Stomach (tissue), 9 donors: Measurements from ENCODE around the gene NHERF2. TPM values are rescaled to one million over a fixed set of nuclear protein-coding genes. Genes with fewer than 3 reads are reported as not detected.

Source experiments
- DNase-seq, 2 donors: peaks; one replicate each; pipeline versions ENCODE4 v3.0.0 to v3.0.0-alpha.2; 2013 to 2019
- H3K27ac ChIP-seq, 5 donors: fragments of 200-600 bp in 4 of 5; sonication (generic) in 4 of 5; one replicate each; pipeline ENCODE4 v1.5.1; 2013 to 2019; ENCODE audit warnings: mild to moderate bottlenecking in 1 of 5, moderate library complexity in 1 of 5
- H3K27me3 ChIP-seq, 3 donors: fragments of 200-600 bp; sonication (generic); one replicate each; pipeline ENCODE4 v1.5.1; 2017 to 2019; ENCODE audit warnings: mixed run types in 1 of 3
- H3K36me3 ChIP-seq, 4 donors: fragments of 200-600 bp; sonication (generic); 1 replicate in 3 of 4; 2 replicates in 1 of 4; pipeline ENCODE4 v1.5.1; 2016 to 2019
- H3K4me1 ChIP-seq, 4 donors: fragments of 200-600 bp; sonication (generic); one replicate each; pipeline ENCODE4 v1.5.1; 2016 to 2019
- H3K4me3 ChIP-seq, 4 donors: fragments of 200-600 bp; sonication (generic) in 3 of 4; one replicate each; pipeline ENCODE4 v1.5.1; 2016 to 2019; ENCODE audit warnings: mild to moderate bottlenecking in 1 of 4
- H3K9me3 ChIP-seq, 4 donors: fragments of 200-600 bp; sonication (generic); one replicate each; pipeline ENCODE4 v1.5.1; 2016 to 2019
- EP300 ChIP-seq: sonication (generic); formaldehyde crosslinking; IDR thresholded peaks from one replicate; pipeline ENCODE4 v1.6.1; 2017; ENCODE audit warnings: antibody characterized with exemption
- POLR2A ChIP-seq, 4 donors: fragments of 450-650 bp; IDR thresholded peaks; one replicate each; pipeline ENCODE4 v1.6.1; 2016; ENCODE audit warnings: antibody characterized with exemption in 4 of 4, control low read depth in 2 of 4, mild to moderate bottlenecking in 1 of 4, moderate library complexity in 1 of 4
- POLR2AphosphoS5 ChIP-seq, 3 donors: sonication (generic); formaldehyde crosslinking; IDR thresholded peaks; one replicate each; pipeline ENCODE4 v1.6.1; 2016; ENCODE audit warnings: antibody characterized with exemption in 3 of 3
- WGBS, 5 donors: extraction: QIAGEN DNeasy Blood & Tissue Kit in 3 of 5; methylation state at CpG; one replicate each; pipeline versions ENCODE4 v1.1.5 to v1.1.7; 2013 to 2018; 5-methylcytosine and 5-hydroxymethylcytosine counted together
- intact Hi-C: fragments of 100-400 bp; cut with DNase I; formaldehyde crosslinking; loops from one replicate; pipeline ENCODE4 v1.15.1; 2023; ENCODE audit warnings: low total_unique reads
- polyA plus RNA-seq, 3 donors: library from polyadenylated mRNA; stranded (reverse); fragments of 200-250 nt; gene quantifications; one replicate each; pipeline ENCODE4 v1.2.3, GENCODE V29; 2013
- total RNA-seq, 5 donors: library from RNA; depleted of rRNA; stranded (reverse); fragments of >200 nt; gene quantifications; one replicate each; pipeline versions ENCODE4 v1.1.0 to v1.2.3, GENCODE V29; 2014 to 2016
- TF ChIP-seq, protein P1 (sequence below), 7 experiments: fragments of 450-650 bp in 4 of 7; fragments of 200-600 bp in 3 of 7; sonication (generic) in 3 of 7; IDR thresholded peaks; one replicate each; pipeline ENCODE4 v1.5.1; 2016 to 2019; ENCODE audit warnings: antibody characterized with exemption in 7 of 7, control low read depth in 2 of 7, mild to moderate bottlenecking in 1 of 7
- donor health status: healthy with polysubstance abuse.
- donor health status: Bipolar disorder and iron deficiency.
- donor health status: healthy.

NHERF2 gene
- total and polyA plus RNA-seq, 8 donors = 17.4 to 236 (median 119) TPM

DNA sequence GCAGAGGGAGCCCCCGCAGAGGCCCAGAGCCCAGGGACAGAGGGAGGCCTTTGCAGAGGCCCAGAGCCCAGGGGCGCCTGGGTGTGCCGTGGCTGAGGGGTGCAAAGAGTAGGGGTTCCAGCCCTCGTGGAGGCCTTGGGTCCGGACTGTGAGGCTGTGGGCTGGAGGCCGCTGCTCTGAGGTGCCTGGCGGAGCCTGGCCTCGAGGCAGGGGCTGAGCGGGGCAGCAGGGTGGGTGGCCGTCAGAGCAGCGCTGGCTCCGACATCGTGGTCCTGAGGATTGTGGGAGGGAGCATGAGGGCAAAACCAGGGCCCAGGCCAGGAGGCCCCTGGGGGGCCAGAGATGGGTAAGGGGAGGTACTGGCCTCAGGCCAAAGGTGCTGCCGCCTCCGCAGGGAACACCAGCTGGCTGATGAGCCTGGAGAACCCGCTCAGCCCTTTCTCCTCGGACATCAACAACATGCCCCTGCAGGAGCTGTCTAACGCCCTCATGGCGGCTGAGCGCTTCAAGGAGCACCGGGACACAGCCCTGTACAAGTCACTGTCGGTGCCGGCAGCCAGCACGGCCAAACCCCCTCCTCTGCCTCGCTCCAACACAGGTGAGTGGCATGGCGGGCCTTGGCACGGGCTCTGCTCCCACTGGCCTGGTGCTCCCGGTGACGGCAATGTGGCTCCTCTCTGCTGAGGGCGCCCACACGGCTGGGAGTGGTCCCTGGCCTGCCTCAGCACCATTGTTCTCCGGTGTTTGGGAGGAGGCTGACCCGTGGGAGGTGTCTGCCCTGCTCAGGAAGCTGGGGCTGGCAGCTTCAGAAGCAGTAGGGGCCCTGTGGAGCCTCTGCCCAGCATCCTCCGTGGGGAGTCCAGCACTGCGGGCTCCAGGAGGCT, 54.7 kb downstream of the NHERF2 start:
- H3K36me3 ChIP-seq = peaks cover 55 to 100% (median 100%) of the 10 kb centered on the region in 4 donors
- no peaks in the 10 kb centered on the region for H3K27me3 ChIP-seq
- H3K9me3 ChIP-seq = no peaks in the 10 kb centered on the region
- no peak overlapping the region for H3K4me3 ChIP-seq
- TF ChIP-seq, protein P1, sequence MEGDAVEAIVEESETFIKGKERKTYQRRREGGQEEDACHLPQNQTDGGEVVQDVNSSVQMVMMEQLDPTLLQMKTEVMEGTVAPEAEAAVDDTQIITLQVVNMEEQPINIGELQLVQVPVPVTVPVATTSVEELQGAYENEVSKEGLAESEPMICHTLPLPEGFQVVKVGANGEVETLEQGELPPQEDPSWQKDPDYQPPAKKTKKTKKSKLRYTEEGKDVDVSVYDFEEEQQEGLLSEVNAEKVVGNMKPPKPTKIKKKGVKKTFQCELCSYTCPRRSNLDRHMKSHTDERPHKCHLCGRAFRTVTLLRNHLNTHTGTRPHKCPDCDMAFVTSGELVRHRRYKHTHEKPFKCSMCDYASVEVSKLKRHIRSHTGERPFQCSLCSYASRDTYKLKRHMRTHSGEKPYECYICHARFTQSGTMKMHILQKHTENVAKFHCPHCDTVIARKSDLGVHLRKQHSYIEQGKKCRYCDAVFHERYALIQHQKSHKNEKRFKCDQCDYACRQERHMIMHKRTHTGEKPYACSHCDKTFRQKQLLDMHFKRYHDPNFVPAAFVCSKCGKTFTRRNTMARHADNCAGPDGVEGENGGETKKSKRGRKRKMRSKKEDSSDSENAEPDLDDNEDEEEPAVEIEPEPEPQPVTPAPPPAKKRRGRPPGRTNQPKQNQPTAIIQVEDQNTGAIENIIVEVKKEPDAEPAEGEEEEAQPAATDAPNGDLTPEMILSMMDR (IDR thresholded peaks at IDR 0.05) = no peak
- no peak for TF ChIP-seq POLR2A (IDR thresholded peaks at IDR 0.05)
- TF ChIP-seq POLR2AphosphoS5 (IDR thresholded peaks at IDR 0.05) = no peak
- no peak for TF ChIP-seq EP300
- 78 to 87% (median 84%) methylated on average over 6 to 35 of the region's 35 CpGs for WGBS, 5 donors
- peaks cover 13 to 33% (median 23%) of the 10 kb centered on the region in 4 donors for H3K4me1 ChIP-seq
- no peak for DNase-seq
- peak overlapping the region; percentile 46 to 70 (median 65) for H3K27ac ChIP-seq
- intact Hi-C loops = loop anchor here (10.0 kb wide), 1 partner anchor 57 kb away; the partner anchor contains the start of gene NHERF2

DNA sequence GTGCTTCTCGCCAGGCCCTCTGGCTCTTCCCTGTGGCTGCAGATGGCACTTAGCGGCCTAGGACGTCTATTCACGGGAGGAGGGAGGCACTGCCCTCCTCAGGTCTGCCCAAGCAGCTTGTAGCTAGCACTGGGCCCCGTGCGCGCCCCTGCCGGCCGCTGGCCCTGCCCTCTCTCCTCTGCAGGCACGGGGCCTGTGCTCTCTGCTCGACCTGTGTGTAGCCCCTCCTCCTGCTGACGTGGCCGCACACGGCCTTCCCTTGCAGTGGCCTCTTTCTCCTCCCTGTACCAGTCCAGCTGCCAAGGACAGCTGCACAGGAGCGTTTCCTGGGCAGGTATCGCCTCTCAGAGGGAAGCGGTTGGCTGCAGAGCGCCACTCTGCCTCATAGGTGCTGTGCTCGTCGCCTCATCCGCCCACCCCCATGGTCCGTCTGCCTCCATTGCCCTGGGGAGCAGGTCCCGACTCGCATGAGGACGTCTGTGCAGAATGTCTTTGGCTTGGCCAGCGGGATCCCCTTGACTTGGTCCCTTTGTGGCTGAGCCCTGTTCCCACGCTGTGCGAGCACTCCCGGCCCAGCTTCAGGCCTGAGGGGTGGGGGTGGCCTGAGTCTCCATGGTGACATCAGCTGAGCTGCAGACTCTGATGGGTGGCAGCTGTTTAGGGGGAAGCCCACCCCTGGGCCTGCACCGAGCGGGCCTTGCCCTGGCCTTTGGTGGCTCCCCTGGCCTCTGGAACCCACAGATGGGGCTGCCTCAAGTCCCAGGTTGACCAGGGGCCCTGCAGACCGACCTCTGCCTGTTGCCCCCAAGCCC, 55.7 kb downstream of the NHERF2 start:
- 39 to 64% (median 48%) methylated on average over 27 to 32 of the region's 32 CpGs for WGBS, 5 donors
- intact Hi-C loops = loop anchor here (10.0 kb wide), 1 partner anchor 58 kb away; the partner anchor contains the start of gene NHERF2
- Histone ChIP-seq H3K36me3 (peaks cover 55 to 100% (median 100%) of the 10 kb centered on the region in 4 donors), H3K27me3 (no peaks in the 10 kb centered on the region), H3K9me3 (no peaks in the 10 kb centered on the region), H3K4me3 (no peak overlapping the region), H3K4me1 (peaks cover 13 to 35% (median 24%) of the 10 kb centered on the region in 4 donors), H3K27ac (peak overlapping the region; percentile 46 to 70 (median 65))
- TF ChIP-seq EP300 = no peak
- TF ChIP-seq POLR2AphosphoS5 (IDR thresholded peaks at IDR 0.05) = peak; percentile 10 to 91 (median 34)
- TF ChIP-seq POLR2A (IDR thresholded peaks at IDR 0.05) = peak in 1 of 4 donors; percentile 42
- TF ChIP-seq, protein P1 (IDR thresholded peaks at IDR 0.05) = peak in 5 of 7 experiments; percentile 21 to 54 (median 22)
- peak; percentile 90 to 91 for DNase-seq

- Histone ChIP-seq H3K27ac (peak overlapping the region; percentile 38 to 70 (median 65)), H3K4me3 (no peak overlapping the region), H3K9me3 (no peaks in the 10 kb centered on the region), H3K4me1 (peaks cover 13 to 40% (median 24%) of the 10 kb centered on the region in 4 donors), H3K36me3 (peaks cover 57 to 100% (median 100%) of the 10 kb centered on the region in 4 donors), H3K27me3 (no peaks in the 10 kb centered on the region)
- intact Hi-C loops = loop anchor here (10.0 kb wide), 1 partner anchor 58 kb away; the partner anchor contains the start of gene NHERF2
- WGBS, 5 donors = 49 to 83% (median 73%) methylated on average over 13 to 16 of the region's 16 CpGs
- peak in 1 of 2 donors; percentile 87 for DNase-seq
- TF ChIP-seq POLR2AphosphoS5 (IDR thresholded peaks at IDR 0.05) (no peak), EP300 (no peak), POLR2A (IDR thresholded peaks at IDR 0.05) (no peak)
- TF ChIP-seq, protein P1 (IDR thresholded peaks at IDR 0.05) = no peak
Observed at GRCh38 chr16:2082983-2083364, 56.3 kb downstream of the NHERF2 start.

DNA sequence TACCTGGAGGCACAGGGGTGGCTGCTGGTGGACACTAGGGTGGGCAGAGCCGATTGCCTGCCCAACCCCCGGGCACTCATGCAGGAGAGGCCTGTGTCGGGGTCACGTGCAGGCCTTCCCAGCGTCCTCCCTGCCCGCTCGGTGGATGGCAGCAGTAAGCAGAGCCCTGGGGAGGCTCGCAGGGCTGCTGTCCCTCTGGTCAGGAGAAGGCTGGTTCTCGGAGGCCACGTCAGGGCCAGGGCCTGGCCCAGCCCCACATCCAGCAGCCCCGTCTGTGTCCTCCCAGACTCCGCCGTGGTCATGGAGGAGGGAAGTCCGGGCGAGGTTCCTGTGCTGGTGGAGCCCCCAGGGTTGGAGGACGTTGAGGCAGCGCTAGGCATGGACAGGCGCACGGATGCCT, 56.7 kb downstream of the NHERF2 start:
- Histone ChIP-seq H3K4me1 (peaks cover 13 to 40% (median 24%) of the 10 kb centered on the region in 4 donors), H3K36me3 (peaks cover 62 to 100% (median 100%) of the 10 kb centered on the region in 4 donors), H3K27me3 (no peaks in the 10 kb centered on the region), H3K27ac (peak overlapping the region in 2 of 5 donors; percentile 10 to 63), H3K4me3 (no peak overlapping the region), H3K9me3 (no peaks in the 10 kb centered on the region)
- WGBS, 5 donors = 74 to 88% (median 81%) methylated on average over 3 to 19 of the region's 19 CpGs
- intact Hi-C loops = loop anchor here (10.0 kb wide), 1 partner anchor 59 kb away; the partner anchor contains the start of gene NHERF2
- TF ChIP-seq POLR2A (IDR thresholded peaks at IDR 0.05) (no peak), EP300 (no peak), POLR2AphosphoS5 (IDR thresholded peaks at IDR 0.05) (no peak)
- TF ChIP-seq, protein P1 (IDR thresholded peaks at IDR 0.05) = no peak
- no peak for DNase-seq
